Renal pelvis (tissue), 4 donors: Measurements from ENCODE around the gene ZDHHC15. TPM values are rescaled to one million over a fixed set of nuclear protein-coding genes. Genes with fewer than 3 reads are reported as not detected.

ENCODE experiments used
- DNase-seq: peaks from one replicate; pipeline ENCODE4 v3.0.0-alpha.2; 2013
- polyA plus RNA-seq, 3 donors: library from polyadenylated mRNA; unstranded; fragments of 120-200 nt; gene quantifications; one replicate each; pipeline ENCODE4 v1.2.1, GENCODE V29; 2013; ENCODE audit not compliant: insufficient read length in 3 of 3

ZDHHC15 gene
- polyA plus RNA-seq, 3 donors = 5.5 to 6.3 (median 5.7) TPM

- DNase-seq = no peak
These were observed 195.2 kb downstream of the ZDHHC15 start for GRCh38 chrX:75327607-75328006.

Other genes starting within 250 kb of the ZDHHC15 start
- 10 to 100 TPM; 13.6 to 15.3 (median 14.7) TPM for gene UPRT, start 249.0 kb downstream of the ZDHHC15 start, polyA plus RNA-seq